HG03575 (cell line): ENCODE results near the gene SMG6.

Experiments used
- ATAC-seq: cut with Tn5 transposase; IDR thresholded peaks from one replicate; pipeline ENCODE4 v1.9.1; 2021; ENCODE audit not compliant: unreplicated experiment, insufficient number of reproducible peaks, low FRiP score; ENCODE audit errors: extremely low read depth

The SMG6 gene

DNA sequence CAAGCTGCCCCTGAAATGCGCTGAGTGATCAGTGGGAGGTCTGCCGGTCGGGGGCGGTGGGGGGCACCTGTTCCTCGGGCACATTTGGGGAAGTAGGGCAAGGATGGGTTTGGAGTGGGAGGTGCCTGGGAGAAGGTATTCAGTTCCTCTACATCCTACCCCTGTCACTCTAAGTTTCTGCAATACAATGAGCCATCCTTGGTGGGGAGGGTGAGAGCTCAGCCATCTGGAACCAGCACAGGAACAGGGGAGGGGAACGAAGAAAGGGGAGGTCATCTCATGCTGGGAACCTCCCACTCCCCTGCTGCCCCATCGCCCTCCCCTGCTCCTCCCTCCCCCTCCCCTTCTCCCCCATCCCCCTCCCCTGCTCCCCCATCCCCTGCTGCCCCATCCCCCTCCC is 269.4 kb downstream of the SMG6 start:
- ATAC-seq = no peak

DNA sequence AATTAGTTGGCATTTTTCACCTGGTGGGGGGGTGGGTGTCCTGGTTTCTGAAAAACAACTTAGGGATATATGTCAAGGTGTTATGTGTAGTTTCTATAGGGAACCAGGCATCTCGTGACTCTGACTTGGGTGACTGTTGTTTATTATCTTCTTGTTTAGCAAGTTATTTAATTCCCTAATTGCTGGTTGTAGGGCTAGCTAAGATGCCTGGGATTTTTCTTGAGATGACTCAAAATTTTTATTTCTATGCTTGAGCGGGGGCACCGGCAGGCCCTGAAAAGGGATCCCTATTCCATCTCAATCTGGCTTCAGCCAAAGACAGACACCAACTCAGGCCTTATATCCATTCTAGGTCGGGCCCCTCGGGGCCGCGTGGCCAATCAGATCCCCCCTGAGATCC is 270.4 kb downstream of the SMG6 start:
- ATAC-seq = no peak

DNA sequence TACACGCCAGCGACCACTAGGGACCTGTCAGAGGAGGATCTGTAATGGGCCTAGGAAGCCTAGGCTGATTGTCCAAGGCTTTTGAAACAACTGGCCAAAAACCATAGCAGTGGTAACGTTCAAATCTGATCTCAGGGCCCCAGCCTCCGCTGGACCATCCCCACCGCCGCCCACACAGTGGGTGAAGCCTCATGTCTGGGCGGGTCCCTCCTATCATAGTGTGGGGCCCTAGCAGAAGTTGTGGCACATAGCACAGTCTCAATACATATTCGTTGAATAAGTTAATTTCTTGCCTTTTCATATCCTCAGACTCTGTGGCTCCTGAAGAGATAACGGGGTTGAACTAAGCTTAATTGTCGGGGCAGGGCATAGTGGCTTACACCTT is 272.8 kb downstream of the SMG6 start:
- no peak for ATAC-seq

DNA sequence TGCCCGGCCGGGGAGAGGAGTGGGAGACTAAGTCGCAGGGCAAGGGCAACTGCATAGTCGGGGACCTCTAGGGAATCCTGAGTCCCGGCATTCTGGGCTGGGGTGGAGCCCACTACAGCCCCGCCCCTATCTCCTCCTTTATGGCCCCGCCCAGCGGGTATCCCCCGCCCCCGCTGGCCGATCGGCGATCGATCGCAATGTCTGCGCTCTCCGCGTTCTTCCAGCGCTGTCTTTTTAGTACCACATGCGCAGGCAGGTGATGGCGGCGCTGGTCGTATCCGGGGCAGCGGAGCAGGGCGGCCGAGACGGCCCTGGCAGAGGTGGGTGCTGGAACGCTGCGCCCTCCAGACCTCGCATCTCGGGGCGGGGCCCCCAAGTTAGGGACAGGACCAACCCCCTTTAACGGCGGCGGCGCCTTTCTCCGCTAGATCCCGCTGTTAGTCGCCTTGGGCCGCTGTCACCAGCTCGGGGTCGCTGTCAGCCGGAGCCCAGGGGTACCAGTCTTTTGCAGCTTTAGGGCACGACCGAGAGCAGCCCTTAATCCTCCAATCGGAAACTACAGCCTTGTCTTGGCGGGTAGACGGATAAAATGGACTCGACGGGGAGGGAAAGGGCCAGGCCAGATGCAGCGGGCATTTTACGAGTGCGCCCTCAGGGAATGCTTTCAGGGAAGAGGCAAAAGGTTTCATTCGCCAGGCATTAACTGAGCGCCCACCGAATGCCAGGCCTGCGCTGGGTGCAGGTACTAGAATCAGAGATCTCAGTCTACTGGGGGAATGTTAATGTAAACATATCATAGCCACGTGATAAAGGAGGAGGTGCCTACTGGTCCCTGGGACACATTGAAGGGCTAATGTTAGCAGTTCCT is 273.4 kb downstream of the SMG6 start, which contains the start of gene DPH1:
DPH1 (plus strand) TSS at position 243 of the 868 bp plus-strand sequence; CDS start at position 260, 17 bp downstream.
- ATAC-seq = no peak

DNA sequence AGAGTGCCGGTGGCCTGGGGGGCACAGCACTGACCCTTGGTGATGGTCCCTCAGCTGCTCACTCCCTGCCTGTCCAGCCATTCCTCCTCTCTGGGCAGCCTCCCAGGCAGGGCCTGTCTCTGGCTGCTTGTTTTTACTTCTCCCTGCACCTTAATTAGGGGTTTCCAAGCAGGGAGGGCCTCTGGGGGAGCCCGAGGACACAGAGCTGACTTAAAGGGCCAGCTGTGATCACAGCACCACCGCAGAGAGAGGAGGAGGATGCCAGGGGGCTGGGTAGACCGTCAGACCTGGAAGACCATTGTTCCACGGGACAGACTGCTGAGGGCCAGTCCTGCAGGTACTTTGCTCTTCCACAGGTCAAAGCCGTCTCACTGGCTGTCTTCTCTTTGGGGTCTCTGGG is 274.8 kb downstream of the SMG6 start:
- ATAC-seq = no peak

DNA sequence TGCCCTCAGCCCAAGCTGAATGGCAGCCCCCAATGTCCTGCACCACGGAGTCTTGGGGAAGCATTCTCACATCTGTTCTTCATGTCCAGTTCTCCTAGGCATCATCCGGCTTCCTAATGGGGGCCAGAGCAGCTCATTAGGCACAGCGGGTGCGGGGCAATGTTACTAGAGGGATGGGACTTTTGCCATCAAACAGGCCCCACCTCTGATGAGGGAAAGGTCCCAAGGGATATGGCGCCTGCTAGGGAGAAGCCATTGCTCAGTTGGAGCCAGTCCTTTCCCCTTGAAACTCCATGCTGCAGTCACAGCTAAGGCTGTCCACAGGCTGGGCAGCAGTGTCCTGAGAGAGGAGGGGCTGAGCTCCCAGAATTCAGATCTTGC is 275.4 kb downstream of the SMG6 start:
- ATAC-seq = no peak

DNA sequence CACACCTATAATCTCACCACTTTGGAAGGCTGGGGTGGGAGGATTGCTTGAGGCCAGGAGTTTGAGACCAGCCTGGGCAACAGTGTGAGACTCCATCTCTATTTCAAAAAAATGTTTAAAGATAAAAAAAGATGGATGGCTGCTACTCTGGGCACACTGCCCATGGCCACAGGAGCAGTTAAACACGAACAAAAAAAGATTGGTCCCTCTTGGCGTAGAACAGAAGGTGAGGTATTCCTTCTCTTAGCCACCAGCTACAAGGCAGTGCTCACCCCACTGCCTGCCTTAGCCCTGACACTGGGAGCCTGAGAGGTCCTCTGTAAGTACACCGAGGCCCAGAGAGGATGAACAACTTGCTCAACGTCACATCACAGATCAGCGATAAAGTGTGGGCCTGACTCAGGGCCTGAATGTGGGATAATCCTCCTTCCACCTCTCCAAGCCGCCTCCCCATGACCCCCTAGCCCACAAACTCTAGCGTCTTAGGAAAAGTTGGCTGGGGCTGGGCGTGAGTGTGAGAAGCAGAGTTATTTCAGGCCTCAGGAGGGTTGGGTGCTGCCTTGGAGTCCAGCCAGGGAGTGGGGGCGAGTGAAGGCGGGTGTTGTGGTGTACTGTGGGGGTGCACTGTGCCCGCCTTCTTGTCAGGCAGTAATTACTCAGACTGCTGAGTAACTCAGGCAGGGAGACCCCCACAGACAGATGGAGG is 275.9 kb downstream of the SMG6 start:
- no peak for ATAC-seq

DNA sequence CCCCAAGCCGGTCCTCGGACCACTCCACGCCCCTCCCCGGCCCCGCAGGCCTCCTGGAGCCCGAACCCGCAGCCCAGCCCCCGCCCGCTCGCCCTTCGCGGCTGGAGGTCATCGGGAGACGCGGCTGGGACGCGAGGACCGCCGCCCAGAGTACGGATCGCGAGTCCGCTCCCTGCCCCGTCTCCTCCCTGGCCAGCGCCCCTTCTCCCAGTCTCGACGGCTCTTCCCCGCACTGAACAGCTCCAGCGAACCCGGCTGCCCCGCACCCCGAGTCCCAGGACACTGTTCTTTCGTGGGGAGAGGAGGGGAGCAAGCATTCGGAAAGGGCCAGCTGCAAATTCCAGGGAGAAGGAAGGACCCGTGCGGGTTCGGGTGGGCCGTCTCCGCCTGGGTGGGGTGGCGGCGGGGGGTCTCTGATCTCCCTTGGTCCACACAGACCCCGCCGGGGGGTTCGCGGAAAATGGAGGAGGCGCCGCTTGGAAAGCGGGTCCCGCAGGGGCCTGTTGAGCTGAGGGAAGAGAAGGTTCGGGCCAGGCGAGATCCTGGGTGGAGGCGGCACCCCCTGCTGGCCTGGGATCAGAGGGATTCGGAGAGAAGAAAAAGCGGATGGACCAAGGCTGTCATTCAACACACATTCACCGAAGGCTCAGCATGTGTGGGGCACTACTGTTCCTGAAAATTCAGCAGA is 277.8 kb downstream of the SMG6 start:
- no peak for ATAC-seq

DNA sequence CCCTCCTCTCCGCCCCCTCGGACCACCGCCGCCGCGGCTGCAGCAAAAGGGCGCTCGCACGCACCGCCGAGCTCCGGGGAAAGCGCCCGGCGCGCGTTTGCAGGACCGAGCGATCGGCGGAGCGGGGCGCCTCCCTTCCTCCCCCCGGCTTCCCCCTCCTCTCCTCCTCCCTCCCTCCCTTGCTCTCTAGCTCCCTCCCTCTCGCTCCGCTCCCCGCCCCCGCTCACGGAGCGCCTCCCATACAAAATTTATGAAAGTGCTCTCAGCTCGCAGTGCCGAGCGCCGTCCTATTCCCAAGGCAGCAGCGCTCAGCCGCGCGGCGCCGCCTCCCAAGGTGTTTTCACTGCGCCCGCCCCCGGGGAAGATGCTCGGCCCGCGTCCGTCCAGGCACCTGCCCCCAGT is 278.4 kb downstream of the SMG6 start, which contains the start of gene RTN4RL1:
RTN4RL1 (minus strand) TSS at position 115 of the 402 bp plus-strand sequence. CDS start 469 bp downstream, outside the sequence.
- no peak for ATAC-seq

DNA sequence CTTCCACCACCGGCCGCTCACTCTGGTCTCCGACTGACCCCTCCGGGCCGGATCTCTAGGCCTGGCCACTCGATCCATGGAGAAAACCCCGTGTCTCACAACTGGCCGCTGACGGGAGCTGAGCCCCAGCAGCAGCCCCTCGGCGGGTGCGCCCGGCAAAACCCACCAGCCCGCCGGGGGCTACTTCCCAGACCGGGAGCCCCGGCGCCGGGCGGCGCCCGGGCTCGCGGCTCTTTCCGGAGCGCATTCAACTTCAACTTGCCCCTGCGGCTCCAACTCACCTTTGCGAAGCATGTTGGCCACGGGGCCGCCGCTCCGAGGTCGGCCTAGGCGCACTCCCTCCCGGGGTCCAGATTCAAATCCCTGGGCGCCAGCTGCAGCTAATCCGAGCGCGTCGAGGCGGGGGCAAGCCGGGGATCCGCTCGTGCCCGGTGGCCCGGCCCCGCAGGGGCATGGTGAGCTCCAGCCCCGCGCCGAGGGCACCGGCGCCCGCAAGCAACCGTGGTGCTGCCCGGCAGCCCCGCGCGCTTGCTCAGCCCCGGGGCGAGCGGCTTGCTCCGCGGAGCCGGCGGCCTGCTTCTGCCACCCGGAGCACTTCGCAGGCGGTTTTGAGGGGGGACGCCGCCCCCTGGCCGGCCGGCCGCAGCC is 278.9 kb downstream of the SMG6 start:
- no peak for ATAC-seq

DNA sequence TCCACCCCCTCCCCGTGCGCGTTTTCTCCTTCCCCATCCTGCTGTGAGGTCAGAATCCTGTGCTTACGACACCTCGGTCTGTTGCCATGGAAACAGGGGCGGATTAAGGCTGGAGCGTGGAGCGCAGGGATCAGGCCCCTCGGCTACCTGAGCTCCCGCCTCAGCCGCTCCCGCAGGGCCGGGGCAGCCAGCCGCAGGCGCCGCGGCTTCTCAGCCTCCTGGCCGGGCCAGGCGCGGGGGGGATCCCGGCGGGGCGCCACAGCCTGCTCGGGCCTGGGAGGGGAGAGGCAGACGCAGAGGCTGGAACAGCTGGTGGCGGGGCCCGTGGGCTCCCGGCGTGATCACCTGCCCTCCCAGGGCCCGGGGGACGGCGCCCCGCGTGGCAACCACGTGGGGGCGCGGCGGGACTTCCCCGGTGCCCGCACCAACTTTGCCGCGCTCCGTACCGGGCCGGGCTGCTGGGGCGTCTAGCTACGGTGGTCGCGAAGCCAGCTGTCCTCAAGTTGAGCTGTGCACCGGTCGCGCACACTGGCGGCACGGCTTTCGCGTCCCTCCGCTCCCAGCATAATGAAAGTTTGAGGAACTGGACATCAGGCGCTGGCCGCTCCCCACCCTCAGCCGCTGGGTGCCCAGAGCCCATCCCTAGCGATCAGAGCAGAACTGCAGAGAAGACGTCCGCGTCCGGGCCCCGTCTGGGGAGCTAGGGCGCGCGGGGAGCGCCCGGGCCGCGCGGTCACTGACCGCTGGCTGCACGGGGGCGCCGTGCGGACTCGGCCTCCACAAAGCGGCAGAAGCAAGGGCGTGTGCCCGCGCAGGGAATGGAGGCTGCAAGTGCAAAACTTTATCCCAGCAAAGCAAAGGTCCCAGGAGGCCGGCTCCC is 279.7 kb downstream of the SMG6 start:
- no peak for ATAC-seq

DNA sequence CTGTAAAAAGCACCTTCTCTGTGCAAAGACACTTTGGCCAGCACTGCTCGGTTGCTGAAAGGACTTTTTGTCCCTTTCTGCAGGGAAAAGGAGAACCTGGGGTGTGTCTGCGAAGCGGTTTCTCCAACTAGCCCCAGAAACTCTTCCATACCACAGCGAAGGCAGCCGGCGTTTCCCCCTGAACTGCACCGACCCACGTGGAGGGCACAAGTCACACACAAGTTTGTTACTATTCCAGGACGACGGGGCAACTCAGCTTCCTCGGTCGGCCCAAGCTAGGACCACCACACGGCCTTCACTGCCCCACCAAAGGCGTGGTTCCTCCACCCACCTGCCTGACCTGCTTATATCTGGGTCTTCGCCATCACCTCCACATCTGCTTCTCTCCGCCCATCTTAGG is 280.3 kb downstream of the SMG6 start:
- no peak for ATAC-seq

DNA sequence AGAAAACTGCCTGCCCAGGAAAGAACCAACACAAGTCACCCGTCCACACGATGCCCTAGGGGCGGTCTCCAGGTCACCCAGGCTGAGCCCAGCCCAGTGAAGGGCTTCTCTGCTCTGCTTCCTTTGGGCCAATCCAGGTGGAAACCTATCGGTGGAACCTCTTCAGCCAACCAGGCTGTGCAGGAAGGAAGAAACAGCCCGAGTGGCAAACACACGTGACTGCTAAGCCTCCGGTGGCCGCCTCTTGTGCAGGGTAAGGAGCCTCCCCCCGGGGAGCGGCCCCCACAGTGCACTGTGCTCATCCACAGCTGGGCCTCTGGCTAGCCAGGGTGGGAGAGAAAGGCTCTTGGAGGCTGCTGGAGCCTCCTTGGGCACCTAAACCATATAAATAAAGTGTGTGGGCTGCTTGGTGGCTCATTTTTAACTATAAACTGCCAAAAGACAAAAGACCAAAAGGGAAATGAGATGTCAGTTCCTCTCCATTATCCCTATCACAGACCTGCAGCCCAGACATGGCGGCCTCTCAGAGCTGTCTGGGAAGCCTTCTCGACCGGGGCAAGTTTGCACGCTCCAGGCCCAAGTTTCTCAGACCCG is 280.8 kb downstream of the SMG6 start:
- no peak for ATAC-seq

DNA sequence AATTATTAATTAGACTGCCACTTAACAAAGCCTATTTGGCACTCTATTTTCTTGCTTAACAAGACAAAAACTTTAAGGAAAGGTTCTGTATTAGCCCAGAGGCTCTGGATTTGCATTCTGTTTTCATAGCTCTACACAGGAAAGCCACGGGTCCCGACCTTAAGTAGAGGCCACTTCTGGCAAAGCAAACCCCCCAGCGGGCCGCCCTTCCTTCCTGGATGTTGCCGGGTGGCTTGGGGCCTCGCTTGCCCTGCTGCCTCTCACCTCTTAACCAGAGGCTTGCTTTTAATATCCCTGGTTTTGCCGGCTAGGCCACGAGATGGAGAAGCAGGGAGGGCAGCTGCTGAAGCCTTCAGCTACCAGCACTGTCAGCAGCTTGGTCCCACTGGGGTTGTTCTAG is 282.9 kb downstream of the SMG6 start:
- ATAC-seq = no peak

DNA sequence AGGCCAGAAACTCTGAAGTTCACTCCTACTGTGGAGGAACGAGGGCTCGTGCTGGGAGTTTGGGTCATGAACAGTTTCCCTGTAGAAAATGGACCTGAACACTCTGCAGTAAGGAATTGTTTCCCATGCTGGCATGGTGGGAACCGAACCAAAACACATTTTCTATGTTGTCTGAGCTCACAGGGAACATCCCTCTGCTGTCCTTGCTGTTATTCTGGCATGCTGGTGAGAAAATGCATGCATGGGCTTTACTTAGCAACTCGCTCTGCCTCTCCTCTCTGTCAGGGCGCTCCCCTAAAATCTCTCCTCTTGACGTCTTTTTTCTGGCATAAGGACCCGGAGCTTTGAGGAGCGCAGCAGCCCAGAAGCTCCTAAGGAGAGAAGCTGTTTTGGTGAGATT is 283.9 kb downstream of the SMG6 start:
- no peak for ATAC-seq

DNA sequence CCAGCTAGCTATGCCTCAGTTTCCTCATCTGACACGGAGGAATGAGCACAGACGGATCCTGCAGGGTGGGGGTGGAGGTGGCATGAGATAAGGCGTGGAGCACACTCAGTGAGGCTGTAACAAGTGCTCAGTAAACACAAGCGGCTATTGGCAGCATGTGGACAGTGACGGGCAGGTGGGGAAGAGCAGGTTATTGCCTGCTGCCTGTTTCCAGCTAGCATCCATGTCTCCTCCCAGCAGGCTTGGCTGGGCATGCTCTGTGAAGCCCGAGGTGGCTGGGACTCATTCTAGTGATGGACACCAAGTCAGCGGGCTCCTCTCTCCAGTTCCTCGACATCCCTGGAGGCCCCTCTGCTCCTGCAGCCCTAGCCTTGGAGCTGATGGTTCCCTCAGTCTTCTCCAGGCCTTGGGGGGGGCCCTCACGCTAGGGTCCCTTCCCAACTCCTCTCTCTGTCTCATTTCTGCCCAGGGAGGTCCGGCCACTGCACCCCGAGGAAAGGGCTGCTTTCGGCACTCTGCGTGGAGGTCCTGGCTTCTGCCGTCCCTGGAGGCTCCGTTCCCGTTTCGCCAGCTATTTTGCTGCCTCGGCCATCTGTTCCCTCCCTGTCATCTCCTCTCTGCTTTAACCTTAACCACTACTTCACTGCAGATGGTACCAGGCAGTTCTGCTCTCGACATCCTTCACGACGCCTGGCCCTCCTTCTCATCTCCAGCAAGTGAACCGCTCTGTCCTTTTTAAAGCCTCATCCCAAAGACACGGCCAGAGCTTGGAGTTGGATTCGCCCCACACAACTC is 284.7 kb downstream of the SMG6 start:
- no peak for ATAC-seq

DNA sequence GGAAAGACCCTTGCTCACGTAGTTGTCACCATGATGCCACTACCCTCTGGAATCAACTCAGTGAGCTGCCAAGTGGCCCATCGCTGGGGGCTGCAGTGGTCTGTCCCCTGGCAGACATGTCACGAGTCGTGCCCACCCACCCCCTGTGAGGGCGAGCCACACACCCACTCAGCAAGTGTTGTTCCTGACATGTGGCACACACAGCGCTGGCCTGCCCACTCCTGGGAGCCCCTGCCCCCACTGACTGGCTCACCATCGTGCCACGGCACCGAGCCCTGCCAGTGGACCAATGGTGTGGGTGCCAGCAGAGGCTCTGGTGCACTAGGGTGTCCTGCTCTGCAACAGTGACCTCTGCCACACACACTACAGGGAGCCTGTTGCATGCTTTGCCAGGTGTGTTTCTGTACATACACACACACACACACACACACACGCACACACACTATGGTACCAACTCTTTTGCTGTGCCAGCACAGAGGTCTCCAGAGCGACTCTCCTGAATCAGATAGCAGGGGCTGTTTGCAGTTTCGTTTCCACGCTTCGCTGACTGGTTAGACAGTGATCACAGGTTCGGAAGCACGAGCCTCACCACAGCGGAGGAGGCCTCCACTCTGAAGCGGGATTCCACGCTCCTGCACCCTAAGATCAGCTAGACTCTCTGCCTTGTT is 286.2 kb downstream of the SMG6 start:
- ATAC-seq = no peak
